Measurements from ENCODE around the gene ZGPAT.

ZGPAT gene

DNA sequence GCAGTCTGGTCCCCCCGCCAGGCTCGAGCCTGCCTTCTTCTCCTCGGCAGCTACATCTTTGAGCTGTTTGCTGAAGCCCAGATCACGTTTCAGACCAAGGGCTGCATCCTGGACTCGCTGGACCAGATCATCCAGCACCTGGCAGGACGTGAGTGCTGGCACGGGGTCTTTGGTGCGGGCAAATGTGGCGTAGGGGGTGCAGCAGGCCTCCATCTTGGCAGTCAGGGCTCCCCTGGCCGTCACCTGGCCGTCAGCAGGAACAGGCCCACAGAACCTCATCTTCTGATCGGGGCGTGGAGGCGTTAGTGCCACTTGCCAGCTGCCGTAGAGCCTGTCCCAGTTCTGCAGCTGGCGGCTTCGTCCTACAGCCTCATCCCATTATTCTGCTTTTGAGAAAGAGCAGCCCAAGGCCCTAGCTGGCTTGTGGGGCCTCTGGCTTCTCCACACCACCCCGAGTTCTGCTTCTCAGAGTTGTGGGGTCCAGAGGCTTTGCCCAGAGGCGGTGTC lies 28.0 kb upstream of the ZGPAT start:
- DNase-seq, result no peak

DNA sequence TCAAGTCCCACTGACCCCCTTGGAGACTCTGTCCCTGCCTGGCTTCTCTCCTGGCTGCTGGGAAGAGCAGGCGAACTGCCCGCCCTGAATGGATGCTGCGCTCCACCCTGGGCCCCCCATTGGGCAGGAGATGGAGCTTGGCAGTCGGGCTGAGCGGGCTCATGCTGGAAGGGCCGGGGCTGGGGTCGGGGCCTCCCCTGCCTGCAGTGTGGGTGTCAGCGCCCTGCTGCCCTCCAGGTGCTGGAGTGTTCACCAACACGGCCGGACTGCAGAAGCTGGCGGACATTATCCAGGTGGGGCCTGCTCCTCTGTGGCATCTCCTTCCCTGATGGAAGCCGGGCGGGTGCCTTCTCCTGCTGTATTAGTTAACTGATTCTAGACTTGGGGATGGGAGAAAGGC lies 27.4 kb upstream of the ZGPAT start:
- no peak for DNase-seq

DNA sequence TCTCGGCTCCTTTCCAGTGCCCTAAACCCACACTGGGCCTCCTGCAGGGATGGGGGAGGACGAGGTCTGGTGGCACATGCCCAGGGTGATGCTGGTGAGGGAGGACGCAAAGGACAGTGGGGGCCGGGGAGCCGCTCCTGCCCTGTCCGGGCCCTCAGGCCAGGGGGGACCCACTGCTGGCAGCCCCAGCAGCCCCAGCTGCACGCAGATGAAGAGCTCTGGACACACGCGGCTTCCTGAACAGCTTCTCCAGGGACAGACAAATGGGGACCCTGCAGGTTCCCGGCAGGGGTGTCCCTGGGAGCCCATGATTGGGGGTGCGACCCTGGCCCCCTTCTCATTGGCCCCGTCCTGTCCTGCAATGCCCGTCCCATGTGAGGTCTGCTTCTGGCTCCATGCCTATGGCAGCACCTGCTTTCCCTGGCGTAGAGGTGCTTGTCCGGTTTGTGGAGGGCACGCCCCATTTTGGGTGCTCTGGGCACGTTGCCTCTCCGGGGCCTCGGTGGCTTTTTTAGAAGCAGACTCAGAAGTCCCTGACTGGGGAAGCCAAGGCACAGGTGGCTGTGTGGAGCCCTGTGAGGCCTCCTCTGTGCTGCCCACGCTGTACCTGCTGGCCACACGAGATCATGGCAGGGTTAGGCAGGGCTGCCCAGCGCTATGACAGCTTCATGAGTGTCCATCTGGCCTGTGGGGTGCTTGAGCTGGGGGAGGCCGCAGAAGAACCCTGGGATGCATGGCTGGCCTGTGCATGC lies 26.8 kb upstream of the ZGPAT start:
- DNase-seq, result no peak

DNA sequence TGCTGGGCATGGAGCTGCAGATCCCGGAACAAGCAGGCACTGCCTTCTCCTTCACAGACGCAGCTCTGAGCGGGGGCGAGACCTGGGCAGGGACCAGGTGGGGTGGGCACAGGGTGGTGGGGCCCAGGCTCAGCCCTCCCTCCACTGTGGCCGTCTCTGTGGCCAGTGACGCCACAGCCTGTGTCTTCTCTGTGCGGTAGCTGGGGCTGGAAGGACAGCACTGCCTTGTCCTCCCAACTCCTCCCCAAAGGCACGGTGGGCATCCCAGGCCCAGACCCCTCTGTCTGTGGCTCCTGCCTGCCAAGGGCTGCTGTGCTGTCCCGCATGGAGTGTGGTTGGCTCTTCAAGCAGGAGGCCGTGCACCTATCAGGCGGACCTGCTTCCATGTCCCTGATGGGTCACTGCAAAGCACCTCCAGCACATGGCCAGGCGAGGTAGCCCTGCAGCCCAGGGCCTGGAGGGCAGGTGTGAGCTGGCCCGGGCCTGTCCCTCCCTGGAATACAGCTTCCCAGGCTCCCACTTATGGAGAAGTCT lies 26.2 kb upstream of the ZGPAT start:
- no peak for DNase-seq

DNA sequence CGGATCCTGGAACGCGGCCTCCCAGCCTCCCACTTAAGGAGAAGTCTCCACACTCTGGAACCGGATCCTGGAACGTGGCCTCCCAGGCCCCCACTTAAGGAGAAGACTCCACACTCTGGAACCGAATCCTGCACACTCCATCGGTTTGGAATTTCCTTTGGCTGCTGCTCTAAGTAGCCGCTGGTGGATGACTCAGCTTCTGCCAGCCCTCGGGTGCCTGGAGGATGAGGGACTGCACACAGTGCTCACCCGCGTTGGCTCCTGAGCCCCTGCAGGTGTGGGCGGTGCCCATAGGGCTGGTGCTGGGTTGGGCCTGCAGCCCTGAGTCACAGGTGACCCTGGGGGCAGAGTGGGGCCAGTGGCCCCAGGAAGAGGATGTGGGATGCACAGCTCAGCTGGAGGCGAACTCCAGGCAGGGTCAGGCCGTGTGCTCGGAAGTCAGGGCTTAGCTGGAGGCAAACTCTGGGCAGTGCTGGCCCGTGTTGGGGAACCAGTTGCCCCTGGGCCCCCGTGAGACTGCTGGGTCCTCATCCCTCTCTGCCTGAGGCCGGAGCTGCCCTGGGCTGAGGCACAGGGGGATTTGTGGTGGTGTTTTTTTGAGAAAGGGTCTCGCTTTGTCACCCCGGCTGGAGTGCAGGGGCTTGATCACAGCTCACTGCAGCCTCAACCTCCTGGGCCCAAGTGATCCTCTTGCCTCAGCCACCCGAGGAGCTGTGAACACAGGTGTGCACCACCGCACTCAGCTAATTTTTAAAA lies 25.3 kb upstream of the ZGPAT start:
- DNase-seq, result peak; percentile 97

DNA sequence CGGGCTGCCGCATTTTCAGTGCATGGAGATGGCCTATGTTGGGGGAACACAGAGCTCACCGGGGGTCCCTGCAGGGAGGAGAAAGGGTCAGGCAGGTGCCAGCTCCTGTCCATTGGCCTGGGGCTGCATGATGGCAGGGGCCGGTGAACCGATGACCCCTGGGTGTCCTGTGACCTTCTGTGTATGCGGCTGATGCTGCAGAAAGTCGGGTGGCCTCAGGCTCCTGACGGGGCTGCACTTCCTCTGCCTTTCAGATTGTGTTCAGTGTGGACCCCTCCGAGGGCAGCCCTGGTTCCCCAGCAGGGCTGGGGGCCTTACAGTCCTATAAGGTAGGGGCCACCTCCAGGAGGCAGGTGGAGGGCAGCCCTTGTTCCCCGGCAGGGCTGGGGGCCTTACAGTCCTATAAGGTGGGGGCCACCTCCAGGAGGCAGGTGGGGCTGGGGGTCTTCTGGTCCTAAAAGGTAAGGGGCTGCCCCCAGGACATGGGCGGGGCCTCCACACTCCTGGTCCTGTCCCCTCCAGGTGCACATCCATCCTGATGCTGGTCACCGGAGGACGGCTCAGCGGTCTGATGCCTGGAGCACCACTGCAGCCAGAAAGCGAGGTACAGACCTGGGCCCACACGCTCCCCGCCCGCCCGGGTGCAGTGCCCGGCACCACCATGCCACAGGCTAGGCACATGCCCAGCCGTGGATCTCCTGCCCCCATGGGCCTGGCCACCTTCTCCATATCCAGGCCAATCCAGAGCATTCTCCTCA lies 22.4 kb upstream of the ZGPAT start:
- no peak for DNase-seq

DNA sequence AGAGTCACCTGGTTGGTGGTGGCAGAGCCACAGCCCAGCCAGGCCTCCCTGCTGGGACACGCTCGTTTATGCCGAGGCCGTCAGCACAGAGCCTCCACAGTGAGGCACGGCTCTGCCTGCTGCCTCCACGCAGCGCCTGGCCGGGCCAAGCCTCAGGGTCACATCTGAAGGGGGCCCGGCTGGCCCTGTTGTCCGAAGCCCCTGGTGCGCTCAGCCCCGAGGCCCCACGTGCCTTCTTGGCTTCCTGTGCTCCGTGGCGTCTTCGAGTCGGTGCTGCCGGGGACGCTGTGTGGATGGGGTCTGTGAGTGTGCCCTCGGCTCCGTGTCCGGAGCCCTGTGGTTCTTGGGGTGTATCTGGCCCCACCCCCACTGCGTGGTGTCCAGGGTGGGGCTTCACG lies 21.7 kb upstream of the ZGPAT start:
- DNase-seq, result no peak

DNA sequence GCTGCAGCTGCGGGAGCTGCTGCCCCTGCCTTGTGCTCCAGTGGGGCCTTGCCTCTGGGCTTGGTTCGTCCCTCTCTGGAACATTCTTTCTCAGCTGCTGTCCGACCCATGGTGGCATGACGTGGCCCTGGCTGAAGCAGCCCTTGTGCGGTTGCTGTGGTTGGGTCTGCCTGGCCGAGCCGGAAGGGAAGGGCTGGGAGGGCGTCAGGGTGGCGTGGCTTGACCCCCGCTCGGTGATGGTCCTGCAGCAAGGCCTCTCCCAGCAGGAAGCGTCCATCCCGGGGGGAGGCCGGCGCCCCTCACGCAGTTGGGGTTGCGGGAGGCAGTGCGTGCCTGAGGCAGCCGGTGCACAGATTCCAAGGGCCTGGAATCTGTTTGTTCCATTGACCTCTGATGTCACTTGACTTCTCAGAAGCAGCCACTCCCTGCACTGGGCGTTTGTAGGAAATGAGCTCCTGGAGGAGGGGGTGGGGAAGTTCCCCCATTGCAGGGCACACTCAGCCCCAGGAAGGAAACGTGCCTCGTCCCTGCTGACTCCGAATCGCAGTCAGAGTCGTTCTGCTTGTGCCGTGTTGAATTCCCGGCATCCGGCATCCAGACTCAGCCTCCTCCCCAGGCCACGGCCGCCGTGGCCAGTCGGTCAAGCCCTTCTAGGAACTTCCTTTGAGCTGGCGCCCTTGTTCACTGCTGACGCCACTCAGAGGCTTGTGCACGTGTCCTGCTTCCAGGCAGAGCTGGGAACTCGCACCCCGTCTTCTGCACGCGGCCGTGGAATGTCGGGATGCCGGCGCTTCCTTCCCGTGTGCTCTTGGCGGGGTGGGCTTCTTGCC lies 21.1 kb upstream of the ZGPAT start:
- DNase-seq, result no peak

DNA sequence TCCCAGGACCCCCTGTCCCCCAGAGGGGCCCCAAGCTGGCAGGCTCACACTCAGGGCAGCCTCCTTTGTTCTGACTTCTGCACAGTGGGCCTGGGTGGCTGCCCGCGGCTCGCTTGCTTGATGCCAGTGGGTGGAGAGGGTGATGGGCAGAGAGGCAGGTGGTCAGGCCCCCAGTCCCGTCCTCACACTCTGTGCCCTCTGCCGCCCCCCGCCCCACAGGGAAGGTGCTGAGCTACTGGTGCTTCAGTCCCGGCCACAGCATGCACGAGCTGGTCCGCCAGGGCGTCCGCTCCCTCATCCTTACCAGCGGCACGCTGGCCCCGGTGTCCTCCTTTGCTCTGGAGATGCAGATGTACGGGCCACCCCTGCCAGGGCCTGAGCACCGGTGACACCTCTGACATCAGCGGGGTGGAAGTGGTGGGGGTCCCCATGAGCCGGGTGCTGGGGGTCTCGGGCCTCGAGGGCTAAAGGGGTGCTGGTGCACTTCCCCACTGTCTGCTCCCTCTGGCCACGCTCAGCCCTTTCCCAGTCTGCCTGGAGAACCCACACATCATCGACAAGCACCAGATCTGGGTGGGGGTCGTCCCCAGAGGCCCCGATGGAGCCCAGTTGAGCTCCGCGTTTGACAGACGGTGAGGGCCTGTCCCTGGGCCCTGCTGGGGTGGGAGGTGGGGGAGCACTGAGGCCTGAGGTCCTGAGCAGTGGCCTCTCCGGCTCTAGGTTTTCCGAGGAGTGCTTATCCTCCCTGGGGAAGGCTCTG lies 20.2 kb upstream of the ZGPAT start:
- DNase-seq, result no peak

DNA sequence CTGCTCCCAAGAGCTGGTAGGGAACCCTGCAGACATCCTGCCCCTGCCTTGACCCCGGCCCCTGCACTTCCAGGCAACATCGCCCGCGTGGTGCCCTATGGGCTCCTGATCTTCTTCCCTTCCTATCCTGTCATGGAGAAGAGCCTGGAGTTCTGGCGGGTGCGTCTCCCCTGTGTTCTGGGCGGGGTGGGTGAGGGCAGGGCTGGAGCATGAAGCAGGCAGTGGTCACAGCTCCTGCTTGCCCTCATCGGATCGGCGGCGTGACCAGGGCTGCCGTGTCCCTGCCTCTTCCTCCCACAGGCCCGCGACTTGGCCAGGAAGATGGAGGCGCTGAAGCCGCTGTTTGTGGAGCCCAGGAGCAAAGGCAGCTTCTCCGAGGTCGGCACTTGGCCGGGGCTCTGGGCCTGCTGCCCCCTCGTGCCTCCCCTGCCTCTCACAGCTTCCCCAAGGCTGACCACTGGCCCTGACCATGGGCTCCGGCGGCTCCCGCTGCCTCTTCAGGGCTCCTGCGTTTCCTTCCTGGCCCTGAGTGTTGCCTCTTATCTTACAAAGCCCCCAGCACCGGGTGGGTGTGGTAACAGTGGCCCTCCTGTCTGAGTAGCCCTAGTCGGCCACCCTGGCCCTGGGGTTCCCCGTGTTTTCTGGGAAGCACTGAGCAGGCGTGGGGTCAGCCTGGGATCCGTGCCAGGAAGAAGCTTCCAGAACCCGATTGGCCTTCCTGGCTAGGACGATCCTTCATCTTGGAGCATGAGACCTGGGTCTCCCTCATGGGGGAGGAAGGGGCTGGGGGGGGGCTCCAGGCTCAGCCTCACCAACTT lies 19.4 kb upstream of the ZGPAT start:
- DNase-seq, result no peak

DNA sequence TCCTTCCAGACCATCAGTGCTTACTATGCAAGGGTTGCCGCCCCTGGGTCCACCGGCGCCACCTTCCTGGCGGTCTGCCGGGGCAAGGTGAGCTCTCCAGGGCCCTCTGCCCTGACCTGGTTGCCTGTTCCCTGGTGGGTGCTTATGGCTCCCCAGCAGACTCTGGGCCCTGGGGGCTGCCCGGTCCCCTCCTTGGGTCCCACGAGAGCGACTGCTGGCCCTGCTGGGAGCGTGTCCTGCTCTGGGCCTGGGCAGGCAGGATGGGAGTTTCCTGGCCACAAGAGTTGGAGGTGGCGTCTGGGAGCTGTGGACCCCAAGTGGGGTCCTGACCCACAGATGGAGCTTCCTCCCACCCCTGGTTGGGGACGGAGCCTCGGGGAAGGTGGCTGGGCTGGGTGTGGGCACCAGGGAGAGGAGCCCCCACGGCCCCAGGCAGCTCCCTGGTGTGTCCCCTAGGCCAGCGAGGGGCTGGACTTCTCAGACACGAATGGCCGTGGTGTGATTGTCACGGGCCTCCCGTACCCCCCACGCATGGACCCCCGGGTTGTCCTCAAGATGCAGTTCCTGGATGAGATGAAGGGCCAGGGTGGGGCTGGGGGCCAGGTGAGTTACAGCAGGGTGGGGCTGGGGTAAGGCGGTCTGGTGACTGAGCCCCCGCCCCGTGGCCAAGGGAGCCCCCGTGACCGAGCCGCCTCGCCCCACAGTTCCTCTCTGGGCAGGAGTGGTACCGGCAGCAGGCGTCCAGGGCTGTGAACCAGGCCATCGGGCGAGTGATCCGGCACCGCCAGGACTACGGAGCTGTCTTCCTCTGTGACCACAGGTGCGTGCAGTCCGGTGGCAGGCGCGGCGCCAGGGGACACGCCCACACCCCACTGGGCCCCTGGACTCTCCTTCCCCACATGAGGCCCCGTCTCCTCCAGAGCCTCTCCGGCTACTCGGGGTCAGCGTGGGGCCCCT lies 18.5 kb upstream of the ZGPAT start:
- DNase-seq, result no peak

DNA sequence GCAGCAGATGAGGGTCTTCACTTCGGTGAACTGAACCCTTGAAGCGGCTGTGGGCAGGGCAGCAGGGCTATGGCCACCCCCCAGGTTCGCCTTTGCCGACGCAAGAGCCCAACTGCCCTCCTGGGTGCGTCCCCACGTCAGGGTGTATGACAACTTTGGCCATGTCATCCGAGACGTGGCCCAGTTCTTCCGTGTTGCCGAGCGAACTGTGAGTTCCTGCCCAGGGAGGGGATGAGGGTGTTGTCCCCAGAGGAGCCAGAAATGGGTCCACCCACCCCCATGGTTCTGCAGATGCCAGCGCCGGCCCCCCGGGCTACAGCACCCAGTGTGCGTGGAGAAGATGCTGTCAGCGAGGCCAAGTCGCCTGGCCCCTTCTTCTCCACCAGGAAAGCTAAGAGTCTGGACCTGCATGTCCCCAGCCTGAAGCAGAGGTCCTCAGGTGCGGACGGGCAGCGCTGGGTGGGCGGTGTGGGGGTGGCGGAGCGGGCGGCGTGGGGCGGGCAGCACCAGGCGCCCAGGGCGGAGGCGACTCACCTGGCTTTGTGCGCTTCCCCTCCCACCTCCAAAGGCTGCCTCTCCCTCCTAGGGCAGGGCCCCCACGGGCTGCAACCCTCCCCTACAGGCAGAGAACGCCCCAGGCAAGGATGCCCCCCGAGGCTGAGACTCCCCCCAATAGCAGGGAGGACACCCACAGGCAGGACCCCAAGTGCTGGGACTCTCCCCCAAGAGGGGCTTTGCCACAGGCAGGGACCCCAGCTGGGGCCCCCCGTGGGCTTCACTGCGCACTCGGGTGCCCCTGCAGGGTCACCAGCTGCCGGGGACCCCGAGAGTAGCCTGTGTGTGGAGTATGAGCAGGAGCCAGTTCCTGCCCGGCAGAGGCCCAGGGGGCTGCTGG lies 17.6 kb upstream of the ZGPAT start:
- no peak for DNase-seq

DNA sequence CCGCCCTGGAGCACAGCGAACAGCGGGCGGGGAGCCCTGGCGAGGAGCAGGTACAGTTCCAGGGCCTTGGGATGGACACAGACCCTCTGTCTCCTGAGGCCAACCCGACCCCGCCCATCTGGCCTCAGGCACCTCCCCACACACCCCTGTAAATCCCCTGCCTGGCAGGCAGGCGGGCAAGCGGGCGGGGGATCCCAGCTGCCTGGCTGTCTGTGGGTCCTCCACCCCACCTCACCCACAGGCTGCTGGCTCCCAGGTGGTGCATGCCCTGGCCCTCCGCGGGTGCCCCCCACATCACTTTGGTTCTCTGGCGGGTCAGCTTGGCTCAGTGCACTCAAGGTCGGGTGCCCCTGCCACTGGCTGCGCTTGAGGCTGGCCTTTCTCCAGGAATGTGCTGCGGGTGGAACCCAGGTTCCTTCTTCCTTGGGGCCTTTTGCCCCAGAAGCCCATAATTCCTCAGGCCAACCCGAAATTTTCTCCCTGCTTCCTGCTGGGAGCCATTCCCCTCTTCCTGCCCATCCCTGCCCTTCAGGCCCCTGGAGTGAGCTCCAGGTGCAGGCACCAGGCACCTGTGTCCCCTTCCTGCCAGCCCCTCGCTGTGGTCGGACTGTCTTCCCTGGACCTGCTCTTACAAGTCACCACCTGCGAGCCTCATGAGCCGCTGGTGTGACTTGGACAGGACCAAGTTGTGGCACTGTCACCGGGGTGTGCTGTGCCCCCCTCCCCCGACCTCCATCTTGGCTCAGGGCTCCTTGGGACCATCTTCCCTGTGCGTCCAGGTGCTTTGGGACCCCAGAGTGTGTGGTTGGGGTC lies 16.7 kb upstream of the ZGPAT start:
- no peak for DNase-seq

DNA sequence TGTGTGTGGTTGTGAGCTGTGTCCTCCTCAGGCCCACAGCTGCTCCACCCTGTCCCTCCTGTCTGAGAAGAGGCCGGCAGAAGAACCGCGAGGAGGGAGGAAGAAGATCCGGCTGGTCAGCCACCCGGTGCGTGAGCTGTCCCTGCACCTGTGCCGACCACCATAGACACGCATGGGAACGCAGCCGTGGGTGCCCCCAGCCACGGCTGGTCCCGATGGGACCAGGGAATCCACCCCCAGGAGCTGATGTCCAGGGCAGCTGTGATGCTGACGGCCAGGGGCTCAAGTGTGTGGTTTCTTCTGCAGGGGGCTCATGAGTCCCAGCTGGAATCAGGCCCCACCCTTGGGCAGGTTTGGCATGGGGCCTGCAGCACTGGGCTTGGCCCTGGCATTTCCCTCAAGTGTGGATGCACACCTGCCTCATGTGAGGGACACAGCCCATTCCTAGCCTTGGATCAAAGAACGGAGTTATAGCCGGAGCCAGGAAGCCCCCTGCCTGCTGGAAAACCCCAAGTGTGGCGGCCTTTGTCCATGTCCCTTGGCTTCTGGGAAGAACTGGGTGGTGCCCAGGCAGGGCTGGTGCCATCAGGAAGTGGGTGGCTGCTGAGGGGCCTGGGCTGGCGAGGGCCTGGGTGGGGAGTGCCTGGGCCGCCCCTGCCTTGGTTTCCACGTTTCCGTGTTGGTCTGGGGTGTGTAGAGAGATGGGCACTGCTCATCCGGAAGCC lies 16.0 kb upstream of the ZGPAT start:
- DNase-seq, result peak; percentile 64

DNA sequence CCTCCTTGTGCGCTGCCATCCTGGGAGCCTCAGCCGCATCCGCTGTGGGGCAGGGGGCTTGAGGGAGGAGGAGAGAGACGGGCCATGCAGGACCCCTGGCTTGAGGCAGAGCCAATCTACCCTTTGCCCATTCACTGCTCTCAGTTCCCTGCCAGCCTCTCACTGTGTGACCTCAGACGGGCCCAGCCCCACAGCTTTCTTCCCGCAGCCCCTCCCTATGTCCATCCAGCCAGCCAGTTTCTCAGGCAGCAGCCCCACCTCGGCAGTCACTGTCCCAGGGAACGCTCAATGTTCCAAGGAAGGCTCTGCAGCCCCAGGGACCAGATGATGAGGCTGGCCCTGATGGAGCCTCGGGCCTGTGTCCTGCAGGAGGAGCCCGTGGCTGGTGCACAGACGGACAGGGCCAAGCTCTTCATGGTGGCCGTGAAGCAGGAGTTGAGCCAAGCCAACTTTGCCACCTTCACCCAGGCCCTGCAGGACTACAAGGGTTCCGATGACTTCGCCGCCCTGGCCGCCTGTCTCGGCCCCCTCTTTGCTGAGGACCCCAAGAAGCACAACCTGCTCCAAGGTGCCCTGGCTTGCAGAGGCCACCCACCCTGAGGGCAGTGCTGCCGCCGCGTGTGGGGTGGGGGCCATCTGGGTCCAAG lies 15.3 kb upstream of the ZGPAT start:
- peak; percentile 86 for DNase-seq

DNA sequence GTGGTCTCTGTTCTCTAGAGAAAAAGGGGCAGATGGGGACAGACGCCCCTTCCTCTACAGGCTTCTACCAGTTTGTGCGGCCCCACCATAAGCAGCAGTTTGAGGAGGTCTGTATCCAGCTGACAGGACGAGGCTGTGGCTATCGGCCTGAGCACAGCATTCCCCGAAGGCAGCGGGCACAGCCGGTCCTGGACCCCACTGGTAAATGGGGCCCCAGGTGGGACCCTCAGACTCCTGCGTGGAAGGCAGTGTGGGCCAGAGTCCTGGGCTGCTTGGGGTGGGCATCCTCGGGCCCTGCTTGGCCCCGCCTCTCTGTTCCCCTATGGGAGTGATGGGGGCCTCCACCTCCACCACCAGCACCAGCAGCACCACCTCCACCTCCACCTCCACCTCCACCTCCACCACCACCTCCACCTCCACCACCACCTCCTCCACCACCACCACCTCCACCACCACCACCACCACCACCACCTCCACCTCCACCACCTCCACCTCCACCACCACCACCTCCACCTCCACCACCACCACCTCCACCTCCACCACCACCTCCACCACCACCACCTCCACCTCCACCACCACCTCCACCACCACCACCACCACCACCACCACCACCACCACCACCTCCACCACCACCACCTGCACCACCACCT lies 14.6 kb upstream of the ZGPAT start:
- DNase-seq, result peak; percentile 38
